ENCODE measurements around the gene ZNF335.
"Not testable (repeated sequence)": the region's sequence is repeated elsewhere in the genome, so short reads cannot be mapped to it uniquely, and the experiment has no call there.

Gene ZNF335

DNA sequence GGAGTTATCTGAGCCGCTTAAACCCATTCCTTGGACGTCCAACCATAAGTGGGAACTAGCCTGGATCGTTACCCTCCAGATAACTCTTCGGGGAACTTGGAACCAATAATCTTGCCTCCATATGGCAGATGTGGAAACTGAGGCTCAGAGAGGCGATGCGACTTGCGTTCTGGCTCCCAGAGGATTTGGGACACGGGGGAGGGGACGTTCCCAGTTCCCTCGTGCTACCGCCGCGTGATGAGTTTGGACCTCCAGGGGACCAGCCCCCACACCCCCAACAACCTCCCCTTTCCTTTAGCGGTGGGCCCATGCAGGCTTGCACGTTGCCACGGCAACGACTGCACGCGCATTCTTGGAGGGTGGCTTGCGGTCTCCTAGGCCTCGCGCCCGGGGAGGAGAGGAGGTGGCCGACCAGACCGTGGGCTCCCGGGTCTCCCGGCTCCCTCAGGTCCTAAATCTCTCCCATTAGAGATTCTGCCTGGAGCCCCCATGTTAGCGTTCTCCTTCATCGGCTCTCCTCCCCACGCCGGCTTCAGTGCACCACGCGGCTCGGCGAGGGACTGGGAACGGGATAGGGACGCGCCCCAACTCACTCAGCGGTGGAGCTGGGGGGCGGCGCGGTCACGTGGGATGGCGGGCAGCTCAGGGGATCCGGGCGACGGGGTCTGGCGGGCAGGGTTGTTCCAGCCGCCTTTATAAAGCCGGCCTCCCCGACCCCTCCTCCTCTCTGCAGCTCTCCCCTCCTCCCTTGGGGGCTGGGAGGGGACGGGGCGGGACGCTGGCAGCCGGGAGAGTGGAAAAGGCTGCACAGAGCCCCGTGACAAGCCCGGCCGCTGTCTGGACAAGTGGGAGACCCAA is 60.3 kb downstream of the ZNF335 start, which contains the start of gene PLTP:
PLTP (minus strand) TSS at position 670 of the 858 bp plus-strand sequence. CDS start 703 bp downstream, outside the sequence.
- DNase-seq (ENCODE audit: low spot score): peak; percentile 68

DNA sequence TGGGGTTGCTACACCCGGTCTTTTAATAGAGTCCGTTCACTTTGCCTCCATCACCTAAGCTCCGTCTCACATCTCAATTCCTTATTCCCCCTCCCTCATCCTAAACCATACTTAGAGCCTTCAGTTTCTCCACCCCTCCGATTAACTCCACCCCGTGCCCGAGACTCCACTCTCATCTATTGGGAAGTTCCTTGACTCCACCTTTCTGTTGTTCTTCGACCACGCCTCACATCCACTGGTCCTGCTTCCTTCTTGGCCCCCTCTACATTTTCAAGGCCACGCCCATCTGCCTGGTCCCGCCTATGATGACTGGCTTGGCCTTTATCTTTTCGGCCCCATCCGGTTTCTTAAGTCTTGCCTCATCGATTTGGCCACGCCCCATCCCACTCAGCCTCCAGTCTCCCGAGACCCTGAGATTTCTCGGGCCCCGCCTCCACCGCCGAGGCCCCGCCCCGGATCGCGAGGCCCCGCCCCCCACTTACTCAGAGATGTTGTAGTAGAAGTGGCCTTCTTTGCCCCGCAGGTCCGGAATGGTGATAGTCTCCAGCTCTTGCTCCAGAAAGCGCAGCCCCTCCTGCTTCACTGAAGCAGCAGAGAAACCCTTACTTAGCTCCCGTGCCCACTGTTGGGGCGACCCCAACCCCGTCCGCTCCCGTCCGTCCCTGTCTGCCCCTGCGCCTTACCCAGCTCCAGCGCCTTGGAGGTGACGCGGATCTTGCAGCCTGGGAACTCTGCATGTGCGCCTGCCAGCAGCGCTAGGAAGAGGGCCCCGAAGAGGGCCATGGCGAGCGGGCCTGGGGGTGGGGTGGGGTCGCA is 61.1 kb downstream of the ZNF335 start:
- DNase-seq (ENCODE audit: low spot score): peak; percentile 97

- DNase-seq (ENCODE audit: low spot score): no peak
Measured at GRCh38 chr20:45909817-45910669, 62.0 kb downstream of the ZNF335 start.

- DNase-seq (ENCODE audit: low spot score): no peak
Measured at GRCh38 chr20:45909336-45909808, 62.6 kb downstream of the ZNF335 start.

DNA sequence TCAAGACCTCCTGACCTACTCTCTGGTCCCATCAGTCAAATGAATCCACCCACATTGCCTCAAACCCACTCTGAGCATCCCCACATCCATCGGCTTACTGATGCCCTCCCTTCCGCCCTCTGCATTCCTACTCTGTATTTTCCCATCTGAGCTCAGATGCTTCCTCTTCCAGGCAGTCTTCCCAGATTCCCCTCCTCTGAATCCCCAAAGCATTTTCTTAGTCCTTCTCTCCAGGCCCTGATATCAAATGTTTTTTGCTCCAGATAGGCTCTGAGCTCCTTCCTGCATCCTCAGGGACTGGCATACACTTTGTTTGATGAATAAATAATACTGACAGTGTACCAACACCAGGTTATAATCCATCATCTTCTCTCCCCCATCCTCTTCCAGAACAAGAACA is 63.9 kb downstream of the ZNF335 start:
- no peak for DNase-seq (ENCODE audit: low spot score)

DNA sequence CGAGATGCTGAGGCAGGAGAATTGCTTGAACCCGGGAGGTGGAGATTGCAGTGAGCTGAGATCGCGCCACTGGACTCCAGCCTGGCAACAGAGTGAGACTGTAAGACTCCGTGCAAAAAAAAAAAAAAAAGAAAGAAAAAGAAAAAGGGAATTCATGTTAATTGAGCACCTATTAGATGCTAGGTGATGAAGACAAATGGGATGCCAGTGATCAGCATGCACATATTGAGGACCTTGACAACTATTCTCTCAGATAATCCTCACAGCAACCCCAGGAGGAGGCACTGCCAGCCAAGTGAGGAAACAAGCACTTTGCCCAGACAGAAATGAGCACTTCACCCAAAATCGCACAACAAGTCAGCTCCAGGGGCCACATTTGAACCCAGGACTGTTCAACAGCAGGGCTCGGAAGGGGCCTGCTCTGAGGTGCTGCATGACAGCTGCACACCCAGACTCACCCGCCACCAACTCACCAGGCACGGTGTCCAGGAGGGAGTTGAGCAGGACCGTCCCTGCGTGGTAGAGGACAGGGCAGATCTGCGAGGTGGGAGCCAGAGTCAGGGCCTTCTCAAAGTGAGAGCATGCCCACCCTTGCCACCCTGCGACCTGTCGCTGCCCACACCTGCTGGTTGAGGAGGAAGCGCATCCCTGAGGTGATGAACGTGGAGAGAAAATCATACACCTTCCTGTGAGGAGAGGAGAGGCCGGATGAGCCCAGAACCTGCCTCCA is 64.6 kb downstream of the ZNF335 start:
- DNase-seq (ENCODE audit: low spot score): no peak

DNA sequence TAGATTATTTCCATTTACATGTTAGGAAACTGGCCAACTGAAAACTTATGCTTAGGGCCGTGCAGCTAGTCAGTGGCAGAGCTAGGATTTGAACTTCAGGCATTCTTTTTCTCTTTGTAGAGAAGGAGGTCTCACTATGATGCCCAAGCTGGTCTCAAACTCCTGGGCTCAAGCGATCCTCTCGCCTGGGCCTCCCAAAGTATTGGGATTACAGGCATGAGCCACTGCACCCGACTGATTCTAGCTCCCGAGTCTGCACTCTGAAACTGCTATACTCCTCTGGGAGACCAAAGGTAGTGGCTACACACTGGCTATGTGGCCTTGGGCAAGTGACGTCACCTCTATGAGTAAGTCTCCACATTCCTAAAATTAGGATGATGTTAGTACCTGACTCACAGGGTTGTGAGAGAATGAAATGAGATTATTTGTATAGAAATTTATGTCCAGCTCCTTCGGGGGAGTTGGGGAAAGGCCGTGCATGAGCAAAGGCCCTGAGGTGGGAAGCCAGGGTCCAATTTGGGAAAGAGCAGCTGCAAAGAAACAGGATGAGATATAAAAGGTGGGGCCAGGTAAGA is 66.4 kb downstream of the ZNF335 start:
- peak; percentile 68 for DNase-seq (ENCODE audit: low spot score)

- DNase-seq (ENCODE audit: low spot score): no peak
Measured at GRCh38 chr20:45904583-45905504, 67.2 kb downstream of the ZNF335 start.

GRCh38 chr20:45902199-45902701 is 69.8 kb downstream of the ZNF335 start:
- no peak for DNase-seq (ENCODE audit: low spot score)

GRCh38 chr20:45901332-45901731 is 70.7 kb downstream of the ZNF335 start:
- DNase-seq (ENCODE audit: low spot score): not testable (repeated sequence)

DNA sequence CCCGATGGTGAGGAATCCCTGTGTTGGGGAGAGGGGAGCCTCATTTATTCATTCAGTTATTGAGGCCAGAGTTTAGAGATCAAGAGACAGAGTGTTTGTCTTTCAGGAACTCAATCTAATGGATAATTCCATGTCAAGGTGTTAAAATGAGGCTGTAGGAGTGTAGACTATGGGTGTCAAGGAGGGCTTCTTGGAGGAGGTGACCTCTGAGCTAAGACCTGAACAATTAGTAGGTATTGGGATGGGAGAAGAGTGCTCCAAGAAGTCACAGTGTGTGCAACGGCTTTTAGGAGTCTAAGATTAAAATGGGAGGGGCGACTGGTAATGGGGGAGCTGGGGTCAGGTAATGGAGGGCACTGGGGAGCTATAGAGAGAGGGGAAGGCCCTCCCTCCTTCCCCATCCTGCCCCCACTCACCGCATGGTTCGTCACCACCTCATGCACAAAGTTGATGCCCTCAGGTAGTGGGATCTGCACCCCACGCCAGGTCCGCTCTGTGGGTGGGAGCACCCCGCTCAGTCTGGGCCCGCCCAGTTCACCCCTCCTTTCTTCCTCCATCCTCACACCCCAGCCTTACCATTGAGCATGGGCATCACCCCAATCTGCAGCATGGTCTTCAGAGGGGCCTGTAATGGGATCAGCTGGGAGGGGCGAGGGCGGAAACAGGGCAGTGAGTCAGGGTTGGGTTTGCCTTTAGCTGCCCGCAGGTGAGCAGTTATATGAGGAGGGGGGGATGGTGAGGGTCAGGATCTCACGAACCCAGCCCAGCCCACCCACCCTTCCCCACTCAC is 72.8 kb downstream of the ZNF335 start:
- no peak for DNase-seq (ENCODE audit: low spot score)

Measured in AG20443 (cell line).